Heart left ventricle (tissue), 13 donors: ENCODE results near the gene HILPDA.

Source experiments
- POLR2A ChIP-seq, 2 donors: fragments of 450-650 bp; IDR thresholded peaks; one replicate each; pipeline ENCODE4 v1.6.1; 2017; ENCODE audit warnings: antibody characterized with exemption in 2 of 2, mild to moderate bottlenecking in 2 of 2, moderate library complexity in 2 of 2
- TF ChIP-seq, protein P1 (sequence below), 12 donors: fragments of 200-600 bp; sonication (generic) in 4 of 12; IDR thresholded peaks; one replicate each; pipeline versions ENCODE4 v1.5.0 to v1.8.0; 2018 to 2022; ENCODE audit warnings: antibody characterized with exemption in 12 of 12, mild to moderate bottlenecking in 5 of 12
- donor health status: ischemic (EF 13 %, LVEDD 7.1; RV severe dilation, severe dysfunction).
- donor health status: DM: no; HTN: yes; CAD: no.
- donor health status: DM: no; HTN: no; CAD: no.
- donor health status: ischemic (EF 25% LVEDD 6.9; RV normal size, moderate dysfunction).
- donor health status: ischemic (EF 25% LVEDD 5.7; RV mildly dilated, moderate dysfunction).
- donor health status: ischemic (EF 35%, LVEDD 5.7; RV mildly dilated, moderate dysfunction).
- donor health status: nonischemic (EF 11% LVEDD 7.7; RV severe dilation, severe dysfunction).
- donor health status: DM: yes; HTN: yes; CAD: no.
- donor health status: PGD.
- donor health status: ischemic (EF 29% LVEDD 5.4; RV normal size, mild dysfunction).
- donor health status: nonischemic (EF 23%, LVEDD 6.1; RV moderate dilation, normal function).

DNA sequence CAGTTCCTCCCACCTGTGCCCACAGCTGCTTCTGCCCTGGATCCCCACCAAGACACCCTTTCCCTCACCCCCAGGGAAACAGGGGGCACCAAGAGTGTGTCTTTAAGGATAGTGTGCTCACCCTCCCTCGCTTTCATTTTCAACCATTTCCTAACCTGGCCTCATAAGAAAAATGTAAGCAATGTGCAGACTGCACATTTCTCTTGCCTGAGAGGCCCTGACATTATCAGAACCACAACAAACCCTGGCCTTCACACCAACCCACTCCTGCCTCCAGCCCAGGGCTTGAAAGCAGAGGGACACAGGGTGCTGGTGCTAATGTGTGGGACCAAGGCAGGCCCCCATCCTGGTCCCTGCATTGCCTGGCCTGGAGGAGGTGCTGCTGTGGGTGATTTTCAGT, 34.9 kb upstream of the HILPDA start:
- no peak for TF ChIP-seq POLR2A (IDR thresholded peaks at IDR 0.05)
- TF ChIP-seq, protein P1, sequence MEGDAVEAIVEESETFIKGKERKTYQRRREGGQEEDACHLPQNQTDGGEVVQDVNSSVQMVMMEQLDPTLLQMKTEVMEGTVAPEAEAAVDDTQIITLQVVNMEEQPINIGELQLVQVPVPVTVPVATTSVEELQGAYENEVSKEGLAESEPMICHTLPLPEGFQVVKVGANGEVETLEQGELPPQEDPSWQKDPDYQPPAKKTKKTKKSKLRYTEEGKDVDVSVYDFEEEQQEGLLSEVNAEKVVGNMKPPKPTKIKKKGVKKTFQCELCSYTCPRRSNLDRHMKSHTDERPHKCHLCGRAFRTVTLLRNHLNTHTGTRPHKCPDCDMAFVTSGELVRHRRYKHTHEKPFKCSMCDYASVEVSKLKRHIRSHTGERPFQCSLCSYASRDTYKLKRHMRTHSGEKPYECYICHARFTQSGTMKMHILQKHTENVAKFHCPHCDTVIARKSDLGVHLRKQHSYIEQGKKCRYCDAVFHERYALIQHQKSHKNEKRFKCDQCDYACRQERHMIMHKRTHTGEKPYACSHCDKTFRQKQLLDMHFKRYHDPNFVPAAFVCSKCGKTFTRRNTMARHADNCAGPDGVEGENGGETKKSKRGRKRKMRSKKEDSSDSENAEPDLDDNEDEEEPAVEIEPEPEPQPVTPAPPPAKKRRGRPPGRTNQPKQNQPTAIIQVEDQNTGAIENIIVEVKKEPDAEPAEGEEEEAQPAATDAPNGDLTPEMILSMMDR (IDR thresholded peaks at IDR 0.05), result no peak
